Upper lobe of left lung (tissue), 6 donors: ENCODE measurements around the gene TRIM25. TPM values are rescaled to one million over a fixed set of nuclear protein-coding genes. Genes with fewer than 3 reads are reported as not detected.

Experiments
- ATAC-seq, 2 donors: fragments of 200-7000 bp; cut with Tn5 transposase; one replicate each; pipeline ENCODE4 v1.9.1; 2022; ENCODE audit warnings: mild to moderate bottlenecking in 2 of 2, moderate library complexity in 2 of 2; ENCODE audit not compliant: low FRiP score in 2 of 2
- DNase-seq, 2 donors: peaks; one replicate each; pipeline ENCODE4 v3.0.0-alpha.2; 2019 to 2020
- H3K27ac ChIP-seq, 4 donors: fragments of 200-600 bp; sonication (generic); one replicate each; pipeline ENCODE4 v1.5.1; 2016 to 2019
- H3K27me3 ChIP-seq, 4 donors: fragments of 200-600 bp; sonication (generic); one replicate each; pipeline ENCODE4 v1.5.1; 2017 to 2019
- H3K36me3 ChIP-seq, 4 donors: fragments of 200-600 bp; sonication (generic); one replicate each; pipeline ENCODE4 v1.5.1; 2016 to 2019
- H3K4me1 ChIP-seq, 4 donors: fragments of 200-600 bp; sonication (generic); one replicate each; pipeline ENCODE4 v1.5.1; 2018 to 2019
- H3K4me3 ChIP-seq, 4 donors: fragments of 200-600 bp; sonication (generic); one replicate each; pipeline ENCODE4 v1.5.1; 2017 to 2019; ENCODE audit warnings: mild to moderate bottlenecking in 2 of 4, moderate library complexity in 1 of 4
- H3K9me3 ChIP-seq, 4 donors: fragments of 200-600 bp; sonication (generic); one replicate each; pipeline ENCODE4 v1.5.1; 2018 to 2019
- EP300 ChIP-seq, 4 donors: sonication (generic); formaldehyde crosslinking; IDR thresholded peaks; one replicate each; pipeline ENCODE4 v1.5.1; 2017; ENCODE audit warnings: antibody characterized with exemption in 4 of 4, control low read depth in 2 of 4
- POLR2A ChIP-seq, 4 donors: fragments of 450-650 bp; IDR thresholded peaks; one replicate each; pipeline ENCODE4 v1.5.1; 2016 to 2017; ENCODE audit warnings: antibody characterized with exemption in 4 of 4, mild to moderate bottlenecking in 2 of 4
- POLR2AphosphoS5 ChIP-seq, 2 donors: sonication (generic); formaldehyde crosslinking; IDR thresholded peaks; one replicate each; pipeline ENCODE4 v1.5.1; 2017; ENCODE audit warnings: antibody characterized with exemption in 2 of 2
- WGBS, 2 donors: methylation state at CpG; one replicate each; pipeline ENCODE4 v1.1.5; 2017 to 2018; 5-methylcytosine and 5-hydroxymethylcytosine counted together
- total RNA-seq, 6 donors: library from RNA; depleted of rRNA in 4 of 6; stranded (reverse); fragments of >200 nt in 4 of 6; gene quantifications; one replicate each; pipeline versions ENCODE4 v1.1.0 to v1.2.1, GENCODE V29; 2016 to 2021
- TF ChIP-seq, protein P1 (sequence below), 6 experiments: fragments of 450-650 bp in 4 of 6; fragments of 200-600 bp in 2 of 6; sonication (generic) in 2 of 6; IDR thresholded peaks; one replicate each; pipeline ENCODE4 v1.5.1; 2016 to 2019; ENCODE audit warnings: antibody characterized with exemption in 6 of 6
- donor health status: DM: no; HTN: no; CAD: no; lungs with moderate emphysema.
- donor health status: DM: no; HTN: yes; CAD: no; lungs with severe emphysema.

Gene TRIM25
- total RNA-seq, 6 donors from 2014 or later, result 66.7 to 294 (median 83.0) TPM

- Histone ChIP-seq H3K27me3 (no peaks in the 10 kb centered on the region), H3K9me3 (no peaks in the 10 kb centered on the region), H3K4me1 (no peaks in the 10 kb centered on the region), H3K27ac (no peak overlapping the region), H3K4me3 (no peak overlapping the region), H3K36me3 (peaks cover 0 to 26% (median 0%) of the 10 kb centered on the region in 4 donors)
- ATAC-seq (no peak), DNase-seq (no peak)
- WGBS, 2 donors, result 33 to 62% methylated on average over 3 of the region's 3 CpGs
- TF ChIP-seq POLR2AphosphoS5 (IDR thresholded peaks at IDR 0.05) (no peak), POLR2A (IDR thresholded peaks at IDR 0.05) (no peak), EP300 (IDR thresholded peaks at IDR 0.05) (no peak)
- TF ChIP-seq, protein P1, sequence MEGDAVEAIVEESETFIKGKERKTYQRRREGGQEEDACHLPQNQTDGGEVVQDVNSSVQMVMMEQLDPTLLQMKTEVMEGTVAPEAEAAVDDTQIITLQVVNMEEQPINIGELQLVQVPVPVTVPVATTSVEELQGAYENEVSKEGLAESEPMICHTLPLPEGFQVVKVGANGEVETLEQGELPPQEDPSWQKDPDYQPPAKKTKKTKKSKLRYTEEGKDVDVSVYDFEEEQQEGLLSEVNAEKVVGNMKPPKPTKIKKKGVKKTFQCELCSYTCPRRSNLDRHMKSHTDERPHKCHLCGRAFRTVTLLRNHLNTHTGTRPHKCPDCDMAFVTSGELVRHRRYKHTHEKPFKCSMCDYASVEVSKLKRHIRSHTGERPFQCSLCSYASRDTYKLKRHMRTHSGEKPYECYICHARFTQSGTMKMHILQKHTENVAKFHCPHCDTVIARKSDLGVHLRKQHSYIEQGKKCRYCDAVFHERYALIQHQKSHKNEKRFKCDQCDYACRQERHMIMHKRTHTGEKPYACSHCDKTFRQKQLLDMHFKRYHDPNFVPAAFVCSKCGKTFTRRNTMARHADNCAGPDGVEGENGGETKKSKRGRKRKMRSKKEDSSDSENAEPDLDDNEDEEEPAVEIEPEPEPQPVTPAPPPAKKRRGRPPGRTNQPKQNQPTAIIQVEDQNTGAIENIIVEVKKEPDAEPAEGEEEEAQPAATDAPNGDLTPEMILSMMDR (IDR thresholded peaks at IDR 0.05), result no peak
Measured at GRCh38 chr17:56866496-56866895, 47.4 kb downstream of the TRIM25 start.

- Histone ChIP-seq H3K36me3 (peaks cover 0 to 31% (median 0%) of the 10 kb centered on the region in 4 donors), H3K27ac (no peak overlapping the region), H3K27me3 (no peaks in the 10 kb centered on the region), H3K4me3 (no peak overlapping the region), H3K9me3 (no peaks in the 10 kb centered on the region), H3K4me1 (no peaks in the 10 kb centered on the region)
- WGBS, 2 donors, result 97% methylated on average over 5 of the region's 5 CpGs
- TF ChIP-seq POLR2AphosphoS5 (IDR thresholded peaks at IDR 0.05) (no peak), POLR2A (IDR thresholded peaks at IDR 0.05) (no peak), EP300 (IDR thresholded peaks at IDR 0.05) (no peak)
- TF ChIP-seq, protein P1 (IDR thresholded peaks at IDR 0.05), result no peak
- DNase-seq, result no peak
- ATAC-seq, result no peak
Measured at GRCh38 chr17:56866076-56866475, 47.8 kb downstream of the TRIM25 start.

DNA sequence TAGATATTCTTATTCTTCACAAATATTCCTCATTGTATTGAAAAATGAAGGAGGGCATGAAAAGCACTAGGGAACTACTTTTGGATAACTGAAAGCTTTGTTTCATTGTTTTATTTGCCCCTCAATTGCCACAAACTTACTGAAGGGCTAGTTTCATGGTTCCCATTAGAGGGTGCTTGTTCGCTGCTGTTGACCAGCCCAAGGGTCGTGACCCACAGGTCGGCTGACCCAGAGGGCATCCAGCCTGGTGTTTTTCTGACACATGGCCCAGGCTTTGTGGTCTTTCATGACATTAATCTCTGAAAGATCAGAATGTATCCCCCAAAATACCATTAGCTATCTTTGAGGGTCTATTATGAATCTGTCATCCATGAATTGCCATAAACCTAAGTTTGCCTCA lies 49.9 kb downstream of the TRIM25 start:
- no peak for TF ChIP-seq POLR2AphosphoS5 (IDR thresholded peaks at IDR 0.05)
- TF ChIP-seq, protein P1 (IDR thresholded peaks at IDR 0.05), result no peak
- TF ChIP-seq EP300 (IDR thresholded peaks at IDR 0.05), result no peak
- TF ChIP-seq POLR2A (IDR thresholded peaks at IDR 0.05), result no peak
- no peak overlapping the region for H3K27ac ChIP-seq
- no peaks in the 10 kb centered on the region for H3K27me3 ChIP-seq
- H3K4me3 ChIP-seq, result no peak overlapping the region
- H3K4me1 ChIP-seq, result no peaks in the 10 kb centered on the region
- peaks cover 0 to 49% (median 2%) of the 10 kb centered on the region in 4 donors for H3K36me3 ChIP-seq
- no peaks in the 10 kb centered on the region for H3K9me3 ChIP-seq
- no peak for DNase-seq
- ATAC-seq, result no peak
- WGBS, 2 donors, result 60 to 80% methylated on average over 3 of the region's 3 CpGs

GRCh38 chr17:56861899-56862298 lies 52.0 kb downstream of the TRIM25 start:
- ATAC-seq, result no peak
- H3K27ac ChIP-seq, result no peak overlapping the region
- 91 to 96% methylated on average over 3 of the region's 3 CpGs for WGBS, 2 donors
- no peak for DNase-seq
- H3K27me3 ChIP-seq, result no peaks in the 10 kb centered on the region
- H3K9me3 ChIP-seq, result no peaks in the 10 kb centered on the region
- H3K4me3 ChIP-seq, result no peak overlapping the region
- H3K4me1 ChIP-seq, result no peaks in the 10 kb centered on the region
- peaks cover 0 to 69% (median 2%) of the 10 kb centered on the region in 4 donors for H3K36me3 ChIP-seq
- TF ChIP-seq POLR2A (IDR thresholded peaks at IDR 0.05), result no peak
- TF ChIP-seq EP300 (IDR thresholded peaks at IDR 0.05), result no peak
- TF ChIP-seq POLR2AphosphoS5 (IDR thresholded peaks at IDR 0.05), result no peak
- TF ChIP-seq, protein P1 (IDR thresholded peaks at IDR 0.05), result no peak

DNA sequence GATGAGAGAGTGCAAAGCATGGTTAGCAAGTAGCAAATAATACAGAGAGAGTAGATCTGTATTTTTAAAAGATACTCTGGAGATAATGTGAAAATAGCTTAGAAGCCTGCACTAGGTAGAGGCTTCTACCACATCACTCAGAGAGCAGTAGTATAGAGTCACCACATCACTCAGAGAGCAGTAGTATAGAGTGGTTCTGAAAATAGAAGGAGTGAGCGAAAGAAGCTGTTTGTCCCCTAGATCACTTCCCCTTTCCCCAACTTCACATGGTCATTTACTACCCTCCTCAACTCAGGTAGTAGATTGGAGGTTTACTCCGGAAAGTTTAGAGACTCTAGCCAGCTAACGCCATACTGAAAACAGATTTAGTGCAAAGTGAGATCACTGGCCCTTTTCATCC lies 62.8 kb downstream of the TRIM25 start:
- ATAC-seq, result no peak
- TF ChIP-seq EP300 (IDR thresholded peaks at IDR 0.05) (no peak), POLR2AphosphoS5 (IDR thresholded peaks at IDR 0.05) (no peak), POLR2A (IDR thresholded peaks at IDR 0.05) (no peak)
- TF ChIP-seq, protein P1 (IDR thresholded peaks at IDR 0.05), result no peak

More for the DNA sequence above, 62.8 kb downstream of the TRIM25 start:
- Histone ChIP-seq H3K27me3 (no peaks in the 10 kb centered on the region), H3K4me1 (peaks cover 0 to 5% (median 0%) of the 10 kb centered on the region in 4 donors), H3K36me3 (peaks cover 0 to 41% (median 3%) of the 10 kb centered on the region in 4 donors), H3K27ac (peak overlapping the region in 2 of 4 donors; percentile 9 to 42), H3K4me3 (no peak overlapping the region), H3K9me3 (no peaks in the 10 kb centered on the region)
- no peak for DNase-seq
- WGBS, 2 donors, result 60 to 75% methylated on average over 3 of the region's 3 CpGs
